Osteoblast (primary cell): Measurements from ENCODE around the gene IFNA13. TPM values are rescaled to one million over a fixed set of nuclear protein-coding genes. Genes with fewer than 3 reads are reported as not detected.

Experiments used
- DNase-seq: peaks from one replicate; pipeline ENCODE4 v3.0.0; 2011; ENCODE audit warnings: low spot score, mixed read lengths; ENCODE audit not compliant: insufficient read length; ENCODE audit errors: missing footprints
- H2AFZ ChIP-seq: 2 replicates; pipeline ENCODE4 v1.6.0; 2011; ENCODE audit warnings: mild to moderate bottlenecking, low read length
- H3K27ac ChIP-seq: 2 replicates; pipeline ENCODE4 v1.5.1; 2011; ENCODE audit warnings: mild to moderate bottlenecking, low read depth, low read length, moderate library complexity
- H3K27me3 ChIP-seq: 2 replicates; pipeline ENCODE4 v1.6.0; 2012; ENCODE audit warnings: mild to moderate bottlenecking, control low read depth, inconsistent platforms, low read length, moderate library complexity; ENCODE audit not compliant: insufficient read depth
- H3K36me3 ChIP-seq: 2 replicates; pipeline ENCODE4 v1.5.1; 2011; ENCODE audit warnings: mild to moderate bottlenecking, low read length, control low read depth, moderate library complexity; ENCODE audit not compliant: insufficient read depth
- H3K4me1 ChIP-seq: 2 replicates; pipeline ENCODE4 v1.5.1; 2011; ENCODE audit warnings: mild to moderate bottlenecking, low read length, control low read depth, moderate library complexity; ENCODE audit not compliant: insufficient read depth
- H3K4me2 ChIP-seq: 2 replicates; pipeline ENCODE4 v1.6.0; 2011; ENCODE audit warnings: mild to moderate bottlenecking, low read length; ENCODE audit not compliant: insufficient read depth
- H3K4me3 ChIP-seq: fragments of 200-600 bp; sonication (generic); 3 replicates; pipeline ENCODE4 v1.5.1; 2012; ENCODE audit warnings: mild to moderate bottlenecking, low read length, inconsistent platforms; ENCODE audit not compliant: insufficient read depth
- H3K79me2 ChIP-seq: 2 replicates; pipeline ENCODE4 v1.6.0; 2012; ENCODE audit warnings: mild to moderate bottlenecking, low read length, control low read depth, inconsistent platforms; ENCODE audit not compliant: insufficient read depth
- H3K9me3 ChIP-seq: 2 replicates; pipeline ENCODE4 v1.5.1; 2011; ENCODE audit warnings: low read depth, low read length, control low read depth
- H4K20me1 ChIP-seq: 2 replicates; pipeline ENCODE4 v1.6.0; 2012; ENCODE audit warnings: mild to moderate bottlenecking, low read length, control low read depth; ENCODE audit not compliant: insufficient read depth
- CTCF ChIP-seq: IDR thresholded peaks from 2 replicates; pipeline ENCODE4 v1.5.1; 2011; ENCODE audit warnings: mild to moderate bottlenecking, low read depth, low read length, moderate library complexity; ENCODE audit errors: extremely low read depth
- total RNA-seq: library from RNA; depleted of rRNA; stranded (reverse); fragments of >200 nt; gene quantifications from 2 replicates; pipeline ENCODE4 v1.2.3, GENCODE V29; 2012

IFNA13 gene
- total RNA-seq, 1 donor = not detected

- peak overlapping the region; percentile 83 for H3K4me2 ChIP-seq
- H3K27ac ChIP-seq = no peak overlapping the region
- H3K36me3 ChIP-seq = no peaks in the 10 kb centered on the region
- no peaks in the 10 kb centered on the region for H3K79me2 ChIP-seq
- H3K9me3 ChIP-seq = no peaks in the 10 kb centered on the region
- H3K27me3 ChIP-seq = peaks cover 17% of the 10 kb centered on the region
- no peaks in the 10 kb centered on the region for H4K20me1 ChIP-seq
- peak overlapping the region; percentile 62 for H3K4me3 ChIP-seq
- peak; percentile 52 for DNase-seq
- peak overlapping the region; percentile 92 for H2AFZ ChIP-seq
- TF ChIP-seq CTCF = no peak
- H3K4me1 ChIP-seq = no peaks in the 10 kb centered on the region
These were observed 10.1 kb downstream of the IFNA13 start for GRCh38 chr9:21357479-21358460.

DNA sequence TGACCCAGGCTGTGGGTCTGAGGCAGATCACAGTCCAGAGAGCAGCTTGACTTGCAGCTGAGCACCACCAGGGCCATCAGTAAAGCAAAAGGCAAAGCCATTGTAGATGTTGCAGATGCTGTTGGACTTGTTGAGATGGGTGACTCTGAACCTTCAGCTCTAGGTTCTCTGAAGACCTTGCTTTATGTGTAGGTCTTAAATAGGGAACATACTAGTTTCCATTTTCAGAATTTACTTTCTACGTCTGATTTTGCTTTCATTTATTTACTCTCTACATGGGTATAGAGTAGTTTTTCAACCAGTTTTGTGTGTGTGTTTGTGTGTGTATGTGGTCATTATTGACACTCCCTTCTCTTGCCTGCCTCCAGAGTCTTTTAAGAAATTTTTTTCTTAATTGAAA lies 17.1 kb downstream of the IFNA13 start, which contains the start of gene IFNA6:
Gene IFNA6, minus strand, starts transcription at position 101 of the 400 bp plus-strand sequence. Its CDS starts 0 bp downstream, at position 101.
- H3K27ac ChIP-seq = no peak within 1 kb of the TSS
- no peaks in the 10 kb centered on the region for H3K79me2 ChIP-seq
- DNase-seq = no peak
- H3K4me3 ChIP-seq = no peak within 1 kb of the TSS
- H3K9me3 ChIP-seq = no peaks in the 10 kb centered on the region
- no peaks in the 10 kb centered on the region for H3K4me1 ChIP-seq
- H3K27me3 ChIP-seq = peaks cover 25% of the 10 kb centered on the region
- no peaks in the 10 kb centered on the region for H3K36me3 ChIP-seq
- no peak within 1 kb of the TSS for H2AFZ ChIP-seq
- no peak within 1 kb of the TSS for H3K4me2 ChIP-seq
- no peaks in the 10 kb centered on the region for H4K20me1 ChIP-seq
- no peak for TF ChIP-seq CTCF

DNA sequence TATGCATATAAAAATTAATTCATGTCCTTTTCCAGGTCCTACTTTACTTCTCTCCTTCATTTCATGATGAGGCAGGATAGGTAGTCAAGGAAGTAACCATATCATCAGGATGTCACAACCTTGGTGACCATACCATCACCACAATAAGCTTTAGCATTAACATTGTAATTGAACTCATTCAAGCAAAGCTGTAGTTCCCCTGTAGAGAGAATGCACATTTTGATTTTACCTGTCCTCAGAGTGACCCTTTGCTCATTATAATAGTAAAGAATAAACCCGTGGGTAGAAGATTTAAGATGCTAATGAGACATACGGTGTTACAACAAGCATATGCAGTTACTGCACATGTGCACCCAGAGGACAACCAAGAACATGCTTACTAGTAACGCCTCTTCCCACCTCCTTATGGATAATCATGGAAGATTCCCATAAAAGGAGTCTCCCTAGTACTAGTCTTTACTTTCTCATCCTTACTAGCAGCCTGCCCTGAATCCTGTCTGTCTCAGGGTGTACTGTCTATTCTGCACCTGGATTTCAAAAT lies 19.4 kb downstream of the IFNA13 start:
- H3K36me3 ChIP-seq = no peaks in the 10 kb centered on the region

More for the DNA sequence above, 19.4 kb downstream of the IFNA13 start:
- Histone ChIP-seq H4K20me1 (no peaks in the 10 kb centered on the region), H3K9me3 (no peaks in the 10 kb centered on the region), H3K4me1 (no peaks in the 10 kb centered on the region), H3K4me3 (no peak overlapping the region), H3K27me3 (peaks cover 14% of the 10 kb centered on the region), H3K27ac (no peak overlapping the region), H3K79me2 (no peaks in the 10 kb centered on the region), H2AFZ (no peak overlapping the region), H3K4me2 (no peak overlapping the region)
- no peak for TF ChIP-seq CTCF
- DNase-seq = no peak
